ENCODE results near the gene NBEAL2.

The NBEAL2 gene

GRCh38 chr3:46978985-46979944, at the start of gene NBEAL2:
TSS of gene NBEAL2 (plus strand) at chr3:46979666. CDS start at chr3:46979862, 196 bp downstream.
- DNase-seq: peak; percentile 83
- Histone ChIP-seq H3K36me3 (replicated peaks) (no peaks in the 10 kb centered on the region), H3K27me3 (replicated peaks) (no peaks in the 10 kb centered on the region), H3K4me3 (ENCODE audit: low read depth, low read length) (peak within 1 kb of the TSS; percentile 66), H3K27ac (no peak within 1 kb of the TSS)
- TF ChIP-seq CTCF (IDR thresholded peaks at IDR 0.05; ENCODE audit: low read depth, low read length, missing control alignments): no peak
- in situ Hi-C loops (cut with HindIII; ENCODE audit: low pct_ligation_motif_present, low sequenced_read_pairs): no loop called here

GRCh38 chr3:46930166-46930944, 49.1 kb upstream of the NBEAL2 start:
- no peak for TF ChIP-seq CTCF (IDR thresholded peaks at IDR 0.05; ENCODE audit: low read depth, low read length, missing control alignments)
- no peak overlapping the region for H3K4me3 ChIP-seq (ENCODE audit: low read depth, low read length)
- peaks cover 10% of the 10 kb centered on the region for H3K36me3 ChIP-seq (replicated peaks)
- in situ Hi-C loops (cut with HindIII; ENCODE audit: low pct_ligation_motif_present, low sequenced_read_pairs): no loop called here
- H3K27me3 ChIP-seq (replicated peaks): no peaks in the 10 kb centered on the region
- H3K27ac ChIP-seq: no peak overlapping the region
- no peak for DNase-seq

GRCh38 chr3:46930945-46931403, 48.5 kb upstream of the NBEAL2 start:
- Histone ChIP-seq H3K4me3 (ENCODE audit: low read depth, low read length) (no peak overlapping the region), H3K27me3 (replicated peaks) (no peaks in the 10 kb centered on the region), H3K36me3 (replicated peaks) (peaks cover 6% of the 10 kb centered on the region), H3K27ac (no peak overlapping the region)
- TF ChIP-seq CTCF (IDR thresholded peaks at IDR 0.05; ENCODE audit: low read depth, low read length, missing control alignments): no peak
- no peak for DNase-seq
- in situ Hi-C loops (cut with HindIII; ENCODE audit: low pct_ligation_motif_present, low sequenced_read_pairs): no loop called here

GRCh38 chr3:46931631-46932331, 47.7 kb upstream of the NBEAL2 start:
- no peak for TF ChIP-seq CTCF (IDR thresholded peaks at IDR 0.05; ENCODE audit: low read depth, low read length, missing control alignments)
- peak; percentile 41 for DNase-seq
- Histone ChIP-seq H3K4me3 (ENCODE audit: low read depth, low read length) (no peak overlapping the region), H3K36me3 (replicated peaks) (peaks cover 9% of the 10 kb centered on the region), H3K27ac (no peak overlapping the region), H3K27me3 (replicated peaks) (no peaks in the 10 kb centered on the region)
- in situ Hi-C loops (cut with HindIII; ENCODE audit: low pct_ligation_motif_present, low sequenced_read_pairs): no loop called here

- DNase-seq: no peak
- Histone ChIP-seq H3K27me3 (replicated peaks) (no peaks in the 10 kb centered on the region), H3K4me3 (ENCODE audit: low read depth, low read length) (no peak overlapping the region), H3K36me3 (replicated peaks) (peaks cover 9% of the 10 kb centered on the region), H3K27ac (no peak overlapping the region)
- in situ Hi-C loops (cut with HindIII; ENCODE audit: low pct_ligation_motif_present, low sequenced_read_pairs): no loop called here
- TF ChIP-seq CTCF (IDR thresholded peaks at IDR 0.05; ENCODE audit: low read depth, low read length, missing control alignments): peak; percentile 23
Measured at GRCh38 chr3:46932455-46933225, 46.8 kb upstream of the NBEAL2 start.
